ENCODE measurements around the gene TRPM5.

TRPM5 gene

GRCh38 chr11:2420502-2421225 is 23.6 kb downstream of the TRPM5 start:
- Mint-ChIP-seq H3K4me3 (peak overlapping the region; percentile 14), H3K36me3 (no peaks in the 10 kb centered on the region), H3K9me3 (no peaks in the 10 kb centered on the region), H3K27me3 (peaks cover 3% of the 10 kb centered on the region), H3K4me1 (no peaks in the 10 kb centered on the region), H3K27ac (no peak overlapping the region)
- ATAC-seq (ENCODE audit: low read depth) (peak; percentile 92), DNase-seq (ENCODE audit: low spot score in 2 of 2) (peak; percentile 72 to 76)

GRCh38 chr11:2419638-2420501 is 24.4 kb downstream of the TRPM5 start:
- Mint-ChIP-seq H3K27ac (no peak overlapping the region), H3K4me3 (no peak overlapping the region), H3K27me3 (peaks cover 5% of the 10 kb centered on the region), H3K4me1 (peaks cover 2% of the 10 kb centered on the region), H3K9me3 (no peaks in the 10 kb centered on the region), H3K36me3 (no peaks in the 10 kb centered on the region)
- peak; percentile 56 to 71 for DNase-seq (ENCODE audit: low spot score in 2 of 2)
- ATAC-seq (ENCODE audit: low read depth), result peak; percentile 54

GRCh38 chr11:2418693-2419360 is 25.5 kb downstream of the TRPM5 start:
- H3K4me1 Mint-ChIP-seq, result peaks cover 2% of the 10 kb centered on the region
- no peaks in the 10 kb centered on the region for H3K9me3 Mint-ChIP-seq

DNA sequence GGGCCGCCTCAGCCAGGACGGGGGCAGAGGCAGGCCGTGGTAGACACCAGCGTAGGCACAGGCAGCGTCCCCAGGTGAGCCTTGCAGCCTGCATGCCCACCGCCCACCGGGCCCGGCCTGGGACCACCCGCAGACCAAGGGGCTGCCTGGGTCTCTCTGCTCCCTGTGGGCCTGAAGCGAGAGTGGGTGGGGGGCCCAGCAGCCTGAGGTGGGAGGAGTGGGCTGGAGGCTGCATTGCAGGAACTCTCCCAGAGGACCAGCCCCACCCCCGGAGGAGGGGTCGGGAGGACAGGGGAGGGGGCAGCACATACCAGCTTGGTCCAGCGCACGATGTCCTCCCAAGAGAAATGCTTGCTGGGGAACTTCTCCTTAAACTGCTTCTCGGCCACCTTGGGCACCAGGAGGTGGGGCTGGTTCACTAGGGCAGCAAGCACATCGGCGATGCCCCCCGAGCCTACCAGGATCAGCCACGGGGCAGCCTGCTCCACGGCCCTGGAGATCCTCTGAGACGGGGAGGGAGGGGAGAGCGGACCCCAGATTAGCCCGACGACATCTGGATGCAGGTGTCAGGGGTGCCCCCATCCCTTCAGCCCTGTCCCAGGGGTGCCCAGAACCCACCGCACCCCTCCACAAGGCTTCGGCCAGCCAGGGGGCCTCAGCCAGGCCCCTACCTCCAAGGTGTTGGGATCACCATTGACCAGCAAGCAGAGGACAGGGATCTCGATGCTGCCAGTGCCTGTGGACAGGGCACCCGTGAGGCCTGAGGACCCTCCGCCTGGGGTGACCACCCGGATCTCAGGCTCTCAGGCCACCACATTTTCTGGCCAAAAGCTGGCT is 26.2 kb downstream of the TRPM5 start:
- Mint-ChIP-seq H3K4me1 (peaks cover 2% of the 10 kb centered on the region), H3K9me3 (no peaks in the 10 kb centered on the region), H3K4me3 (no peak overlapping the region), H3K36me3 (no peaks in the 10 kb centered on the region), H3K27ac (no peak overlapping the region), H3K27me3 (peaks cover 3% of the 10 kb centered on the region)
- no peak for DNase-seq (ENCODE audit: low spot score in 2 of 2)
- ATAC-seq (ENCODE audit: low read depth), result no peak

More at GRCh38 chr11:2418693-2419360, 25.5 kb downstream of the TRPM5 start:
- H3K36me3 Mint-ChIP-seq, result no peaks in the 10 kb centered on the region
- DNase-seq (ENCODE audit: low spot score in 2 of 2), result no peak
- ATAC-seq (ENCODE audit: low read depth), result no peak
- peaks cover 5% of the 10 kb centered on the region for H3K27me3 Mint-ChIP-seq
- H3K4me3 Mint-ChIP-seq, result no peak overlapping the region
- H3K27ac Mint-ChIP-seq, result no peak overlapping the region

GRCh38 chr11:2416765-2417164 is 27.5 kb downstream of the TRPM5 start:
- no peak overlapping the region for H3K27ac Mint-ChIP-seq
- H3K4me3 Mint-ChIP-seq, result no peak overlapping the region
- H3K27me3 Mint-ChIP-seq, result peaks cover 2% of the 10 kb centered on the region
- H3K4me1 Mint-ChIP-seq, result peaks cover 2% of the 10 kb centered on the region
- DNase-seq (ENCODE audit: low spot score in 2 of 2) (no peak), ATAC-seq (ENCODE audit: low read depth) (no peak)
- H3K36me3 Mint-ChIP-seq, result no peaks in the 10 kb centered on the region
- H3K9me3 Mint-ChIP-seq, result no peaks in the 10 kb centered on the region

DNA sequence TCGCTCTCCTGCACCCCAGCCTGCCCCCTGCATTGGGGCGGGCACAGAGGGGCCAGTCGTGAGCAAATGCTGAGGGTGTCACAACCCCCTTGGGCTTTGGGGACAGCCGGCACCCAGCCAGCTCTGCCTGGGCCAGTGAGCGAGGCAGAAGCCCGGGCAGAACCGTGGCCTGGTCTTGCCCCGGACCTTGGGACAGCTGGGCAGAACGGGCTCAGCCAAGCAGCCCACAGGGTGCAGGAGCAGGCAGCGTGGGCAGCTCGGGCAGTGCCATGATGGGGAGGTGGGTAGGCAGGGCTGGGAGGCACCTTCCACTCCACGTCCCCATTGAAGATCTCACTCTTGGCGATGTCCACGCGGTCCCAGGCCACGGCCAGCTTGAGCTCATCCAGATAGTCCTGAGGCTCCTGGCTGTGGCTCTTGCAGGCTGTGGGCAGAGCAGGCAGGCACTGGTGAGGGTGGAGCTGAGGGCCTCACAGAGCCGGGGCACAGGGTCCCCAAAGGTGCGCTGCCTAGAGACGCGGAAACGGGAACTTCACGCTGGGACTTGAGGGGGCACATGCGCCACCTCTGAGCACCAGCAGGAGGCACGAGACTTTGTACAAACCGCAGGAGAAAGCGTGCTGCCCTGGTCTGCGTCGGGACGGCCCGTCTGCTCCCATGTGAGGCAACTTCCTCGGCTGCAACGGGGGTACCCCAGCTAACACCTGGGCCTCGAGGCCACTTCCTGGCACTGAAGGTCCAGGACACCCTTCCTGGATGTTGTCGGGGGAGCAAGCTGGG is 28.5 kb downstream of the TRPM5 start:
- no peaks in the 10 kb centered on the region for H3K9me3 Mint-ChIP-seq
- DNase-seq (ENCODE audit: low spot score in 2 of 2), result no peak
- H3K36me3 Mint-ChIP-seq, result no peaks in the 10 kb centered on the region
- no peak for ATAC-seq (ENCODE audit: low read depth)
- H3K4me1 Mint-ChIP-seq, result peaks cover 2% of the 10 kb centered on the region
- no peak overlapping the region for H3K27ac Mint-ChIP-seq
- peaks cover 4% of the 10 kb centered on the region for H3K27me3 Mint-ChIP-seq
- no peak overlapping the region for H3K4me3 Mint-ChIP-seq

GRCh38 chr11:2415171-2415570 is 29.1 kb downstream of the TRPM5 start:
- Mint-ChIP-seq H3K27ac (no peak overlapping the region), H3K9me3 (no peaks in the 10 kb centered on the region), H3K27me3 (peaks cover 4% of the 10 kb centered on the region), H3K4me3 (no peak overlapping the region), H3K36me3 (no peaks in the 10 kb centered on the region), H3K4me1 (peaks cover 2% of the 10 kb centered on the region)
- DNase-seq (ENCODE audit: low spot score in 2 of 2) (no peak), ATAC-seq (ENCODE audit: low read depth) (no peak)

DNA sequence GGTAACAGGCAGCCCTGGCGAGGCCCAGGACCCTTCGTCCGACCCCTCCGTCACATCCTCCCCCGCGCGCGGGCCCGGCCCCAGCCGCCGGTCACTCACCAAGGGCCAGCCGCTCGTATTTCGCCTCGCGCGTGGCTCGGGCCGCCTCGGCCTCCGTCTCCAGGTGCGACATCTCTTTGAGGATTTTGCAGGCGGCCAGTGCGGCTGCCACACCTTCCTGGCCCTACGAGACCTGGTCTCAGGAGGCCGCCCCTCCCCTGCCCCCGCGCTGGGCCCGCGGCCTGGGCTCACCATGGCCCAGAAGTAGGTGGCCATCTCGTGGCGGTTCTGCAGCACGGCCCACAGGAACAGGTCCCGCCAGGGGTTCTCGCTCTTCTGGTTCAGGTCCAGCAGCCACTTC is 29.7 kb downstream of the TRPM5 start:
- peaks cover 4% of the 10 kb centered on the region for H3K27me3 Mint-ChIP-seq
- no peak for DNase-seq (ENCODE audit: low spot score in 2 of 2)
- H3K4me1 Mint-ChIP-seq, result peaks cover 2% of the 10 kb centered on the region
- H3K36me3 Mint-ChIP-seq, result no peaks in the 10 kb centered on the region
- no peak overlapping the region for H3K27ac Mint-ChIP-seq
- ATAC-seq (ENCODE audit: low read depth), result no peak
- no peaks in the 10 kb centered on the region for H3K9me3 Mint-ChIP-seq
- H3K4me3 Mint-ChIP-seq, result no peak overlapping the region

DNA sequence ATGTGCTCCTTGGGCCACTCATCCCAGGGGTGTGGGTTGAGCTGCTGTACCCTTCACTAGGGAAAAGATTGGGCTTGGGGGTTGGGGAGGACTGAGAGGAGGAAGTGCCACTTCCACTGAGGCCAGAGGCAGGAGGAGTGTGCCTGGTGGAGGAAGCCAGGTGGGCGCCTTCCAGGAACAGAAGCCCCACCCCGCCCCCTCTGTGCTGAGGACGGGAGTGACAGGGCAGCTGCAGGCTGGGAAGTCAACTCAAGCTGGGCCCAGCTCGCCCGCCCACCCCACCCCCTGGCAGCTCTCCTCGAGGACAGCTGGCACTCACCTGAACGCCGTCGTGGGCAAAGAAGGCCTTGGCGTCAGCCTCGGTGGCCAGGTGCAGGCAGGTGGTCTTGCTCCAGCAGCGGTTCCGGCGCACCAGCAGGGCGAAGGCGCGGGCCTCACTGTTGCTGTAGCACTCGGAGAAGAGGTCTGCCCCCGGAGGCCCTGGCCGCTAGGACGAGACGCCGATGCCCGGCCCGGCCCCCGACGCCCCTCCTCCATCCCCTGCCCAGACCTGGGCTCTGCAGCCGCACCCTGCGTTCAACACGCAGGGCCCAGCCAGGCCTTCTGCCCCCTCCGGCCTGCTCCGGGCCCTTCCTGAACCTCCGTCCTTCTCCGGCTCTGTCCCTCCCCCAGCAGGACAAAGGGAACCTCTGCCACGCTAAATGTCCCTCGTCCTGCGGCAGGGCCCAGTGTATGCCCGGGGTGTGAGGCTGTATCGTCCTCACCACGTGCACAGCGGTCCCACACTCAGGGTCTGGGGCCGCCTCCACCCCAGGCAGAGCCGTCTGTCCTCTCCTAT is 30.4 kb downstream of the TRPM5 start:
- H3K9me3 Mint-ChIP-seq, result no peaks in the 10 kb centered on the region
- H3K36me3 Mint-ChIP-seq, result no peaks in the 10 kb centered on the region
- H3K27ac Mint-ChIP-seq, result no peak overlapping the region
- peaks cover 4% of the 10 kb centered on the region for H3K27me3 Mint-ChIP-seq
- ATAC-seq (ENCODE audit: low read depth) (no peak), DNase-seq (ENCODE audit: low spot score in 2 of 2) (no peak)
- peaks cover 2% of the 10 kb centered on the region for H3K4me1 Mint-ChIP-seq
- H3K4me3 Mint-ChIP-seq, result no peak overlapping the region

GRCh38 chr11:2412323-2412722 is 32.0 kb downstream of the TRPM5 start:
- Mint-ChIP-seq H3K27ac (no peak overlapping the region), H3K4me3 (no peak overlapping the region), H3K4me1 (peaks cover 2% of the 10 kb centered on the region), H3K9me3 (no peaks in the 10 kb centered on the region), H3K27me3 (peaks cover 4% of the 10 kb centered on the region), H3K36me3 (no peaks in the 10 kb centered on the region)
- DNase-seq (ENCODE audit: low spot score in 2 of 2) (no peak), ATAC-seq (ENCODE audit: low read depth) (no peak)

- DNase-seq (ENCODE audit: low spot score in 2 of 2) (no peak), ATAC-seq (ENCODE audit: low read depth) (no peak)
- Mint-ChIP-seq H3K36me3 (no peaks in the 10 kb centered on the region), H3K4me1 (peaks cover 2% of the 10 kb centered on the region), H3K27ac (no peak overlapping the region), H3K4me3 (no peak overlapping the region), H3K9me3 (no peaks in the 10 kb centered on the region), H3K27me3 (peaks cover 4% of the 10 kb centered on the region)
Observed at GRCh38 chr11:2411446-2412305, 32.6 kb downstream of the TRPM5 start.

GRCh38 chr11:2410616-2411015 is 33.7 kb downstream of the TRPM5 start:
- H3K9me3 Mint-ChIP-seq, result no peaks in the 10 kb centered on the region
- H3K36me3 Mint-ChIP-seq, result no peaks in the 10 kb centered on the region
- peaks cover 2% of the 10 kb centered on the region for H3K4me1 Mint-ChIP-seq
- no peak overlapping the region for H3K27ac Mint-ChIP-seq
- no peak for ATAC-seq (ENCODE audit: low read depth)
- no peak overlapping the region for H3K4me3 Mint-ChIP-seq
- no peak for DNase-seq (ENCODE audit: low spot score in 2 of 2)
- H3K27me3 Mint-ChIP-seq, result peaks cover 4% of the 10 kb centered on the region
